ENCODE data around the gene GALNTL6. TPM values are rescaled to one million over a fixed set of nuclear protein-coding genes. Genes with fewer than 3 reads are reported as not detected.

Gene GALNTL6
- polyA plus RNA-seq, 1 donor (not counting 4 experiments of a cell fraction or from before 2014, with no cell fraction given): not detected

GRCh38 chr4:173044340-173044739 is 1231.1 kb downstream of the GALNTL6 start:
- no peak for TF ChIP-seq EZH2 (IDR thresholded peaks at IDR 0.05; ENCODE audit: low read length)
- TF ChIP-seq, protein P1, sequence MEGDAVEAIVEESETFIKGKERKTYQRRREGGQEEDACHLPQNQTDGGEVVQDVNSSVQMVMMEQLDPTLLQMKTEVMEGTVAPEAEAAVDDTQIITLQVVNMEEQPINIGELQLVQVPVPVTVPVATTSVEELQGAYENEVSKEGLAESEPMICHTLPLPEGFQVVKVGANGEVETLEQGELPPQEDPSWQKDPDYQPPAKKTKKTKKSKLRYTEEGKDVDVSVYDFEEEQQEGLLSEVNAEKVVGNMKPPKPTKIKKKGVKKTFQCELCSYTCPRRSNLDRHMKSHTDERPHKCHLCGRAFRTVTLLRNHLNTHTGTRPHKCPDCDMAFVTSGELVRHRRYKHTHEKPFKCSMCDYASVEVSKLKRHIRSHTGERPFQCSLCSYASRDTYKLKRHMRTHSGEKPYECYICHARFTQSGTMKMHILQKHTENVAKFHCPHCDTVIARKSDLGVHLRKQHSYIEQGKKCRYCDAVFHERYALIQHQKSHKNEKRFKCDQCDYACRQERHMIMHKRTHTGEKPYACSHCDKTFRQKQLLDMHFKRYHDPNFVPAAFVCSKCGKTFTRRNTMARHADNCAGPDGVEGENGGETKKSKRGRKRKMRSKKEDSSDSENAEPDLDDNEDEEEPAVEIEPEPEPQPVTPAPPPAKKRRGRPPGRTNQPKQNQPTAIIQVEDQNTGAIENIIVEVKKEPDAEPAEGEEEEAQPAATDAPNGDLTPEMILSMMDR (optimal IDR thresholded peaks at IDR 0.05 in 1 of 3, IDR thresholded peaks at IDR 0.05 in 1 of 3, conservative IDR thresholded peaks at IDR 0.05 in 1 of 3; ENCODE audit: extremely low read depth in 1 of 3, insufficient read depth in 2 of 3, low read length in 3 of 3): no peak
- H3K9me3 ChIP-seq (ENCODE audit: control insufficient read depth, low read depth, low read length): no peaks in the 10 kb centered on the region
- H4K20me1 ChIP-seq (ENCODE audit: control insufficient read depth, extremely low read depth, insufficient read depth, low read length): no peaks in the 10 kb centered on the region
- H3K27me3 ChIP-seq (ENCODE audit: control insufficient read depth, extremely low read depth, insufficient read depth, low read length): no peaks in the 10 kb centered on the region
- no peaks in the 10 kb centered on the region for H3K9me1 ChIP-seq (ENCODE audit: control insufficient read depth, extremely low read depth, insufficient read depth, low read length)
- no peak overlapping the region for H3K9ac ChIP-seq (ENCODE audit: control insufficient read depth, extremely low read depth, insufficient read depth, low read length)
- H3K27ac ChIP-seq (ENCODE audit: control insufficient read depth, insufficient read depth, low read length): no peak overlapping the region
- H2AFZ ChIP-seq (ENCODE audit: control insufficient read depth, low read length): no peak overlapping the region
- no peaks in the 10 kb centered on the region for H3K4me1 ChIP-seq (ENCODE audit: control insufficient read depth, extremely low read depth, insufficient read depth, low read length)
- no peaks in the 10 kb centered on the region for H3K79me2 ChIP-seq (ENCODE audit: control insufficient read depth, insufficient read depth, low read length)
- dilution Hi-C loops (cut with MboI; ENCODE audit: extremely low pct_ligation_motif_present, low sequenced_read_pairs): no loop called here
- H3K4me2 ChIP-seq (ENCODE audit: control insufficient read depth, extremely low read depth, insufficient read depth, low read depth, low read length): no peak overlapping the region
- DNase-seq (ENCODE audit: low read depth, low spot score): no peak
- H3K4me3 ChIP-seq (ENCODE audit: control insufficient read depth in 2 of 3, extremely low read depth in 1 of 3, insufficient read depth in 2 of 3, low read depth in 1 of 3, low read length in 3 of 3): no peak overlapping the region
- H3K36me3 ChIP-seq (ENCODE audit: control insufficient read depth in 2 of 2, extremely low read depth in 1 of 2, insufficient read depth in 2 of 2, low read length in 2 of 2): no peaks in the 10 kb centered on the region
- FAIRE-seq: no peak

GRCh38 chr4:173045571-173045970 is 1232.4 kb downstream of the GALNTL6 start:
- Histone ChIP-seq H3K9me3 (ENCODE audit: control insufficient read depth, low read depth, low read length) (no peaks in the 10 kb centered on the region), H2AFZ (ENCODE audit: control insufficient read depth, low read length) (no peak overlapping the region), H3K4me2 (ENCODE audit: control insufficient read depth, extremely low read depth, insufficient read depth, low read depth, low read length) (no peak overlapping the region), H3K4me3 (ENCODE audit: control insufficient read depth in 2 of 3, extremely low read depth in 1 of 3, insufficient read depth in 2 of 3, low read depth in 1 of 3, low read length in 3 of 3) (no peak overlapping the region), H3K4me1 (ENCODE audit: control insufficient read depth, extremely low read depth, insufficient read depth, low read length) (no peaks in the 10 kb centered on the region), H3K9me1 (ENCODE audit: control insufficient read depth, extremely low read depth, insufficient read depth, low read length) (no peaks in the 10 kb centered on the region), H3K36me3 (ENCODE audit: control insufficient read depth in 2 of 2, extremely low read depth in 1 of 2, insufficient read depth in 2 of 2, low read length in 2 of 2) (no peaks in the 10 kb centered on the region), H3K27me3 (ENCODE audit: control insufficient read depth, extremely low read depth, insufficient read depth, low read length) (no peaks in the 10 kb centered on the region), H3K79me2 (ENCODE audit: control insufficient read depth, insufficient read depth, low read length) (no peaks in the 10 kb centered on the region), H3K27ac (ENCODE audit: control insufficient read depth, insufficient read depth, low read length) (no peak overlapping the region), H3K9ac (ENCODE audit: control insufficient read depth, extremely low read depth, insufficient read depth, low read length) (no peak overlapping the region), H4K20me1 (ENCODE audit: control insufficient read depth, extremely low read depth, insufficient read depth, low read length) (no peaks in the 10 kb centered on the region)
- no peak for DNase-seq (ENCODE audit: low read depth, low spot score)
- TF ChIP-seq, protein P1 (optimal IDR thresholded peaks at IDR 0.05 in 1 of 3, IDR thresholded peaks at IDR 0.05 in 1 of 3, conservative IDR thresholded peaks at IDR 0.05 in 1 of 3; ENCODE audit: extremely low read depth in 1 of 3, insufficient read depth in 2 of 3, low read length in 3 of 3): no peak
- no peak for TF ChIP-seq EZH2 (IDR thresholded peaks at IDR 0.05; ENCODE audit: low read length)
- no peak for FAIRE-seq
- dilution Hi-C loops (cut with MboI; ENCODE audit: extremely low pct_ligation_motif_present, low sequenced_read_pairs): no loop called here

Data from keratinocyte (primary cell).